PC-3 (cell line): ENCODE data around the gene GGA1. TPM values are rescaled to one million over a fixed set of nuclear protein-coding genes. Genes with fewer than 3 reads are reported as not detected.

ENCODE experiments used
- ATAC-seq: fragments of 200-7000 bp; cut with Tn5 transposase; 2 replicates; pipeline ENCODE4 v1.9.1; 2020; ENCODE audit warnings: mild to moderate bottlenecking, moderate library complexity
- BruUV-seq: library from RNA; stranded (reverse); fragments of 400-500 nt; replicated peaks from 2 replicates; lab custom pipeline; 2021; lab: Mats Ljungman, UMichigan
- CTCF ChIA-PET: fragments of 300-600 bp; sonication (Branson Sonifier 250); formaldehyde crosslinking; loops from one replicate; lab custom pipeline; 2022; ENCODE audit warnings: antibody characterized with exemption; lab: Charles Lee
- POLR2A ChIA-PET: fragments of 300-600 bp; sonication (Branson Sonifier 250); formaldehyde crosslinking; loops from one replicate; lab custom pipeline; 2022; ENCODE audit warnings: antibody characterized with exemption; ENCODE audit not compliant: unreplicated experiment; lab: Charles Lee
- DNase-seq: peaks from one replicate; pipeline ENCODE4 v3.0.0-alpha.2; 2015
- H2AFZ ChIP-seq: fragments of 300-600 bp; sonication (generic); 2 replicates; pipeline ENCODE4 v1.6.0; 2016; ENCODE audit warnings: antibody characterized with exemption, low read length
- H3F3A ChIP-seq: fragments of 300-600 bp; sonication (generic); one replicate; pipeline ENCODE4 v1.6.0; 2017; ENCODE audit warnings: antibody characterized with exemption, low read length, control low read depth, mild to moderate bottlenecking; ENCODE audit not compliant: unreplicated experiment
- H3K27ac ChIP-seq: fragments of 300-600 bp; sonication (generic); 2 replicates; pipeline ENCODE4 v1.5.1; 2016; ENCODE audit warnings: mild to moderate bottlenecking, low read length
- H3K27me3 ChIP-seq: fragments of 300-600 bp; sonication (generic); 2 replicates; pipeline ENCODE4 v1.6.1; 2016; ENCODE audit warnings: low read length, mixed read lengths
- H3K36me3 ChIP-seq: fragments of 300-600 bp; sonication (generic); 2 replicates; pipeline ENCODE4 v1.6.1; 2016; ENCODE audit warnings: low read depth, mixed run types, low read length, mixed read lengths
- H3K4me1 ChIP-seq: fragments of 300-600 bp; sonication (generic); 2 replicates; pipeline ENCODE4 v1.5.1; 2016; ENCODE audit warnings: low read length; ENCODE audit not compliant: insufficient read depth
- H3K4me2 ChIP-seq: fragments of 300-600 bp; sonication (generic); 2 replicates; pipeline ENCODE4 v1.6.0; 2016; ENCODE audit warnings: low read length
- H3K4me3 ChIP-seq: fragments of 300-600 bp; sonication (generic); 2 replicates; pipeline ENCODE4 v1.5.1; 2016; ENCODE audit warnings: mild to moderate bottlenecking, low read length, mixed read lengths
- H3K79me2 ChIP-seq: fragments of 300-600 bp; sonication (generic); 2 replicates; pipeline ENCODE4 v1.6.1; 2017; ENCODE audit warnings: low read length, mixed read lengths
- H3K9ac ChIP-seq: fragments of 300-600 bp; sonication (generic); 2 replicates; pipeline ENCODE4 v1.6.0; 2016; ENCODE audit warnings: mild to moderate bottlenecking, low read length
- H3K9me2 ChIP-seq: fragments of 300-600 bp; sonication (generic); replicated peaks from 2 replicates; pipeline ENCODE4 v1.6.1; 2016; ENCODE audit warnings: mixed run types, low read length, mixed read lengths
- H3K9me3 ChIP-seq: fragments of 300-600 bp; sonication (generic); 2 replicates; pipeline ENCODE4 v1.6.1; 2016; ENCODE audit warnings: low read length, mixed read lengths
- H4K20me1 ChIP-seq: fragments of 300-600 bp; sonication (generic); 2 replicates; pipeline ENCODE4 v1.6.1; 2016; ENCODE audit warnings: low read length, mixed read lengths
- CTCF ChIP-seq: fragments of 300-600 bp; sonication (generic); conservative IDR thresholded peaks from 2 replicates; pipeline ENCODE4 v1.5.1; 2017; ENCODE audit warnings: antibody characterized with exemption, low read depth, mild to moderate bottlenecking, low read length
- EZH2 ChIP-seq: fragments of 300-600 bp; sonication (generic); IDR thresholded peaks from one replicate; pipeline ENCODE4 v1.6.1; 2017; ENCODE audit warnings: antibody characterized with exemption, mild to moderate bottlenecking, low read length; ENCODE audit not compliant: unreplicated experiment
- EZH2phosphoT487 ChIP-seq: fragments of 300-600 bp; sonication (generic); IDR thresholded peaks from 2 replicates; pipeline ENCODE4 v1.6.1; 2018; ENCODE audit warnings: mild to moderate bottlenecking, antibody characterized with exemption, low read length, borderline replicate concordance
- intact Hi-C: fragments of 100-400 bp; cut with micrococcal nuclease; formaldehyde crosslinking; loops from 2 replicates; pipeline ENCODE4 v1.9.0; 2023
- total RNA-seq: library from RNA; depleted of rRNA; stranded (reverse); fragments of >200 nt; gene quantifications from 2 replicates; pipeline ENCODE4 v1.2.3, GENCODE V29; 2014

The GGA1 gene
- total RNA-seq, 1 experiment from 2014 or later, result 49.1 TPM

GRCh38 chr22:37657590-37658132, 49.0 kb downstream of the GGA1 start:
- H3K27ac ChIP-seq, result 0 out of 2 replicates have a peak overlapping the region, but pooled peaks have one; percentile 6
- H3F3A ChIP-seq, result no peaks in the 10 kb centered on the region
- intact Hi-C loops, result no loop called here
- ATAC-seq (peak; percentile 12; the same call in 1 of the 2 replicates), DNase-seq (peak; percentile 11)
- H2AFZ ChIP-seq, result peak overlapping the region; percentile 94
- no peaks in the 10 kb centered on the region for H3K9me3 ChIP-seq
- peaks cover 19% of the 10 kb centered on the region for H4K20me1 ChIP-seq
- peak overlapping the region; percentile 91 for H3K4me2 ChIP-seq
- peaks cover 36% of the 10 kb centered on the region for H3K79me2 ChIP-seq
- POLR2A ChIA-PET, result interaction anchor here (0.5 to 1.3 kb wide), 6 partner anchors 18 to 162 kb away, joined by 3 to 14 read pairs (median 7); partner anchors contain the start of genes LGALS1 and NOL12
- TF ChIP-seq EZH2, result no peak
- no peaks in the 10 kb centered on the region for H3K27me3 ChIP-seq
- CTCF ChIA-PET, result interaction anchor here (0.9 to 1.6 kb wide), 2 partner anchors 14 to 24 kb away, joined by 3 to 8 read pairs; no protein-coding TSS in a partner anchor
- BruUV-seq, result TSS peak; percentile 98
- no peaks in the 10 kb centered on the region for H3K36me3 ChIP-seq
- peaks cover 26% of the 10 kb centered on the region for H3K4me1 ChIP-seq
- peak overlapping the region; percentile 46; the same call in 1 of the 2 replicates for H3K9ac ChIP-seq
- H3K9me2 ChIP-seq, result no peaks in the 10 kb centered on the region
- peak overlapping the region; percentile 69 for H3K4me3 ChIP-seq

- H3K9ac ChIP-seq, result peak within 1 kb of the TSS; percentile 55; the same call in 1 of the 2 replicates
- peak within 1 kb of the TSS; percentile 94 for H3K4me2 ChIP-seq
- H2AFZ ChIP-seq, result peak within 1 kb of the TSS; percentile 94
- TF ChIP-seq CTCF (no peak), EZH2 (no peak), EZH2phosphoT487 (no peak)
- 0 out of 2 replicates have a peak within 1 kb of the TSS, but pooled peaks have one; percentile 6 for H3K27ac ChIP-seq
- intact Hi-C loops, result no loop called here
- H3K36me3 ChIP-seq, result no peaks in the 10 kb centered on the region
- no peaks in the 10 kb centered on the region for H3F3A ChIP-seq
- peaks cover 19% of the 10 kb centered on the region for H4K20me1 ChIP-seq
- DNase-seq (peak; percentile 98), ATAC-seq (peak; percentile 96)
- H3K4me1 ChIP-seq, result peaks cover 26% of the 10 kb centered on the region
- peaks cover 39% of the 10 kb centered on the region for H3K79me2 ChIP-seq
- no TSS peak for BruUV-seq
- H3K9me2 ChIP-seq, result no peaks in the 10 kb centered on the region
- ChIA-PET CTCF (interaction anchor here (0.9 to 1.6 kb wide), 2 partner anchors 15 to 23 kb away, joined by 3 to 8 read pairs; no protein-coding TSS in a partner anchor), POLR2A (interaction anchor here (0.5 to 1.4 kb wide), 7 partner anchors 15 to 161 kb away, joined by 3 to 11 read pairs (median 5); partner anchors contain the start of genes LGALS1 and NOL12)
- peak within 1 kb of the TSS; percentile 88 for H3K4me3 ChIP-seq
- H3K9me3 ChIP-seq, result no peaks in the 10 kb centered on the region
- no peaks in the 10 kb centered on the region for H3K27me3 ChIP-seq
Observed at GRCh38 chr22:37658133-37659065, 49.8 kb downstream of the GGA1 start, which contains the start of gene PDXP. PDXP (plus strand) TSS chr22:37658723; CDS start chr22:37658783, 60 bp downstream.
